GM18870 (cell line): ENCODE results near the gene MET.
"Not testable (repeated sequence)": the region's sequence is repeated elsewhere in the genome, so short reads cannot be mapped to it uniquely, and the experiment has no call there.

Experiments
- ATAC-seq: cut with Tn5 transposase; IDR thresholded peaks from one replicate; pipeline ENCODE4 v1.9.1; 2021; ENCODE audit warnings: moderate library complexity; ENCODE audit not compliant: unreplicated experiment

MET gene

DNA sequence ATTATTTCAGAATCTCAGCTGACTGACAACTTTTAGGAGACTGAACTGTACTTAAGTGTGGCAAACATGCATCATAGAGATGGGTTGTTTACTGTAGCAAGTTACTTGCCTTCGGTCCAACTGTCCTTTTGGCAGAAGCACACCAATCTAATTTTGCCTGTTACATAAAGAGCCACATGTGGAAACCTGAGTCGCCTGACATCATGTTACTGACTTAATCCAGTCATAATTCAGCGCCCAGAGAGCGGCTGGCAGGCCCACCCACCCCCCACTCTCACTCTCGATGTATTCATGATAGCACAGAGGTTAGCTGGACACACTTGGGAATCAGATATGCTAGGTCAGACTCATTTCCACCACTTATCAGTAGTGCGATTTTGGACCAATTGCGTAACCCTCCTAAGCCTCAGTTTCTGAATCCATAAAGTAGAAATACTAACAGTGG, 133.1 kb downstream of the MET start:
- no peak for ATAC-seq

DNA sequence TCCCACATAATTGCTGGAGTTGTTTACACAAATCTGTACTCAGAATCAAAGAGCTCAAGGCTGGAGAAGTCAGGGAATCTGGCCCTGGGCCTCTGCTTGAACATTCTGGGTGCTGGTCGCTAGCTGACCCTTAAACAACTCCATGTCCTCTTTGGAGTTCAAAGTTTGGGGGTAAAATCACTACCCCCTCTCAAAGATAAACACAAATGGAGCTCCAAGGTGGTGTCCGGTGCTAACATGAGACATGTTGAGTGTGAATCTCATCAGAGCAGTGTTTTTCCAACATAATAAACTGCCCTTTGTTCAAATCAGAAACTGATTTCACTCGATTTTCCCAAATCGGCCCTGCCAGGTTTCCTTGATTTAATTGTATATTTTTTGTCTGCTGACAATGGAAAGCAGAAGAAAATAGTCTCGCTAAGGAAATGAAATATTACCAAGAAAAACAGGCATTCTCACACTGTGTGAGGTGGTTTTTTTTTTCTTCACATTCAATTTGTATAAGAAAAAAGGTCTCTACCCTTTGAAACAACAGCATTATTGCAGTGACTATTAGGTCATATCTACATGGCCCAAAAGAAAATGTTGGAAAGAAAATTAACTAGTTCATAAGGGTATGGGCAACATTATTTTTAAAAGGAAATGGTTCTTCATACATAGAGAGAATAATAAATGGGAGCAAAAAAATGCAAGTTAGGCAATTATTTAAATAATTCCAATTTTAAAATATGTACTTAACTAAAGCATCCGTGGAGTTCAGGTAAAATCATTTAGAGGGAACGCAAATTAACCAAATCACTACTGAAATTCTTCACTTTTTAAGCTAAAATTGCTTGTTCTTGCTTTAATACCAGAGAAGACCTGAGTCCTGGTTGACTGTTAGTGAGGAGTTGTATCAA, 134.3 kb downstream of the MET start:
- no peak for ATAC-seq

DNA sequence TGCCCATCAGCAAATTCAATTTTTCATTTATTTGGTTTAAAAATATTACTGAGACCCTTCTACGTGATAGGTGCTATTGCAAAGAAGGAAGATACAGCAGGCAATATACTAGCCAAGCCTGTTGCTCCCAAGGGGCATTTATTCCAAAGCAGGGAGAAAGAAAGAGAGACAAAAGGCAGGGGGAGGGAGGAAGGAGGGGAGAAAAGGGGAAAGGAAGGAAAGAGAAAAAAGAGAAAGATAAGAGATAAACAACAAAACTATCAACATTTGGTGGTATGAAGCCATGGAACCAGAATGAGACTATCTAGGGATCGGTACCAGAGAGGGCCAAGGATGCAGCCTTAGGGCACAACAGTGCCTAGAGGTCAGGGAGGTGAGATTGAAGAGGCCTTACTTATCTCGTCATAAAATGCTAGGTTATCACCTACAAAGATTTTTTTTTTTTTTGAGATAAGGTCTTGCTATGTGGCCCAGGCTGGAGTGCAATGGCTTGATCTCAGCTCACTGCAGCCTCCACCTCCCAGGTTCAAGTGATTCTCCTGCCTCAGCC, 135.1 kb downstream of the MET start:
- no peak for ATAC-seq

DNA sequence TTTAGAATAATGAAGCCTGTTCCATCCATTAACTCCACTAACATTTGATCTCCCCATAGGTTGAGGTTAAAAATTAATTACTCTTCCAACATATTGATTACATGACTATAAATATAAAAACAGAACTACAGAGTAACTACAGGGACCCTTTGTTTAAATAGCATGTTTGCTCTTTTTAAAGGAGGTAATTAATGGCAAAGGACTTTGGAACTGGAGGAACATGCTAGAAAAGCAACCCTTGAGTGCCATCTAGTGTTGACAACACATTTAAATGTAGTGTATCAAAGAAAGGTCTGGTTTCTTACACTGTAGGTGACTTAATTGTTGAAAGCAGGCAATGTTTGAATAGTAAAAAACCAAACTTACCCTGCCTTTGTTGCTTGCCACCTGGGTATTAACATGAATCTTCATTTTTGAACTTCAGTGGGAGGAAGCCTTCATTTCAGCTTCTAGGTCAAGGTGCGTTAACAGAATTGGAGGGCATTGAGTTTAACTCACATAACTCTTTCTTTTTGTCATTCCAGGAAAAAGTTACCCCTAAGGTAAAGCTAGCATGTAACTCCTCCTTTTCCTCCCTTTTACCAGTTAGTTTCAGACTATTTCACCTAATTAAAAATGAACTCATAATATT, 137.8 kb downstream of the MET start:
- peak; percentile 69 for ATAC-seq

DNA sequence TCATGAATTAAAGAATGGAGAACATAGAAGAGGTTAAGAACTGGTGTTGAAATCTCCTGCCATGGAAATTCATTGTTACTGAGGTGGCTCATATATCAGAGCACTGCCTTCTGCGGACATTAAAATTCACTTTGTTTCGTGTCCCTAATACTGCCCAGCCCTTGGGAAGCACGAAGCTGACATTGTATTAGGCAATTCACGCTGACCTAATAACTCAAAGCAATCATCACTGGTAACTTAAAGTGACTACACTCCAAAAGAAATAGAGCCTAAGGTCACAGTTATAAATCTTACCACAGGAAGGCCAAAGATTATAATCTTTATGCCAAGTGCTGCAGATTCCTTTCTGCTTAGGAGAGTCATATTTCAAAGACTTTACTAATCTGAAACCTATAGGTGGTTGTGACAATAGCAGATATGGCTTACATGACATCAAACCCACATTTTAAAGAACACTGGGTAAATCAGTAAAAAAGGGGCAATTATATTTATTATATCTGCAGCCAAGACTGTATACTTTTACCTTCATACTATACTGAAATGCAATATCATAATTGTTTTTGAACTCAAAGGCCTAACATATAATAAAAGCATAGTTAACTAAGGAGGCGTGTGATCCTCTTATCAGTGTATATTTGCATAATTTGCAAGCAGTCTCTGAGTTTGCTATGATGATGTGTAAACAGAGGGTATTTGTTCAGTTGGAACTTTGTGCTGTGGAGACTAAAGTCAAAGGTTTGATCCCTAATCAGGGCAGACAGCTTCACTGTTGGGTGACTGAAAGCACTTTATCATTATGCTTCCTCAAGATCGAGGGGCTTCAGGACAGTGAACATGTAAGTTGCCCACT, 138.5 kb downstream of the MET start:
- ATAC-seq: no peak

DNA sequence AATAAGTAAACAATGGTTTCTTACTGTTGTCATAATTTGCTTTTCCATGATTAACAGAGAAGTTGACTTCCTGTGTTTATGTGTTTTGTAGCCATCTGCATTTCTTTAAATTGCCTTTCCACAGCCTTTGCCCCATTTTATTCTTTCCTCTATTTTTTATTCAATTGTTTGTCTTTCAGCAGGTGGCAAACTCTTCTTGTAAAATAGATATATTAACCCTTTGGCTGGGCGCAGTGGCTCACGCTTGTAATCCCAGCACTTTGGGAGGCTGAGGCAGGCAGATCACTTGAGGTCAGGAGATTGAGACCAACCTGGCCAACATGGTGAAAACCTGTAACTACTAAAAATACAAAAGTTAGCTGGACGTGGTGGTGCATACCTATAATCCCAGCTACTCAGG, 139.8 kb downstream of the MET start:
- no peak for ATAC-seq

DNA sequence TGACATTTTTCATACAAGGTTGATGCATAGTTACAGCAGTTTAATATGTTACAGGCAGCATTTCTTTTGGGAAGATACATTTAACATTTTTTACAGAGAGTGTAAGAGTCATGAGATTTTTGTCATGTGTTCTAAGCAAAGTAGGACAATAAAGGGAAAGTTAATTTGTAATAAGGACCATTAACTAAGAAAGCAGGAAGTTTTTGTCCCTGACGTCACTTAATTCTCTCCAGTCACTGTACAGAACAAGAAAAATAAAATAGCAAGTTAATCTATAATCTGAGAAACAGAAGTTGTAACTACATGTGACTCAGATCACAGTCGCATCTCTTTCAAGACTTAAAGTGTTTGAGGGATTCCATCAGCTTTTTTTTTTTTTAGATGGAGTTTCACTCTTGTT, 140.9 kb downstream of the MET start:
- ATAC-seq: no peak

DNA sequence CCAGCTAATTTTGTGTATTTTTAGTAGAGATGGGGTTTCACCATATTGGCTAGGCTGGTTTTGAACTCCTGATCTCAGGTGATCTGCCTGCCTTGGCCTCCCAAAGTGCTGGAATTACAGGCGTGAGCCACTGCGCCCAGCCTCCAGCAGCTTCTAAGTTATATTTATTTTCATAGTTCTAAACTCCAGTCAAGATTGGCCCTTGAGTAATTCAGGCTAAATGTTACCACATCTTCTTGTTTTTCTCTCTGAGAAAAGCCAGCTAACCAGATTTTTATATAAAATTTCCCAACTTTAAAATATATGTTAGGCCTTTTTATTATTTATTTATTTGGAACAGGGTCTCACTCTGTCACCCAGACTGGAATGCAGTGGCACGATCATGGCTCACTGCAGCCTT, 141.4 kb downstream of the MET start:
- ATAC-seq: not testable (repeated sequence)

DNA sequence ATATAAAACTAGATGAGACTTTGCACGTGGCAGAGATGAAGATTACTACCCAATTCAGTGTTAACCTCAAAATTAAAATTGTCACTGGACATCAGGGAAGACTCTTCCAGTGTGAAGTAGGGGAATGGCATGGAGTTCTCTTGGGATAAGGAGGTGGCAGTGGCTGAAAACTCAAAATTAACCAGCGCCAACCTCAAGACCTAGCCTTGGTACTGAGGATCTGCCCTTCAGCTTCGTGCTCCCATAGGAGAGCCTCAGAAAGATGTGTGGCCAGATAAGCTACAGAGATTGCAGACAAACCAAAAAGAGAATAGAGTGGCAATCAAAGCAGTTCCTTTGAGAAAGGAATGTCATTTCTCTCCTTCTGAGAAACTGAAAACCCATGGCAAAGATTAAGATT, 143.0 kb downstream of the MET start:
- no peak for ATAC-seq

DNA sequence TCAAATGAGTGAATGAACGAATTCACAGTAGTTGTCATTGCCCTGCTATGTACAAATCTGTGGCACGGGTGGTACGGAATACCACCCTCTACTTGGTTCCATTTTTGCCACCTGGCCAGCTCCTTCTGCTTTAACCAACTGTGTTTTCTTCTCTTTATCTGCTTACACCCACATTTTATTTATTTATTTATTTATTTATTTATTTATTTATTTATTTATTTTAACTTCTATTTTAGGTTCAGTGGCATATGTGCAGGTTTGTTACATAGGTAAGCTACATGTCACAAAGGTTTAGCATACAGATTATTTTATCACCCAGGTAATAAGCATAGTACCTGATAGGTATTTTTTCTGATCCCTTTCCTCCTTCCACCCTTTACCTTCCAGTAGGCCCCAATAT, 148.2 kb downstream of the MET start:
- ATAC-seq: no peak

DNA sequence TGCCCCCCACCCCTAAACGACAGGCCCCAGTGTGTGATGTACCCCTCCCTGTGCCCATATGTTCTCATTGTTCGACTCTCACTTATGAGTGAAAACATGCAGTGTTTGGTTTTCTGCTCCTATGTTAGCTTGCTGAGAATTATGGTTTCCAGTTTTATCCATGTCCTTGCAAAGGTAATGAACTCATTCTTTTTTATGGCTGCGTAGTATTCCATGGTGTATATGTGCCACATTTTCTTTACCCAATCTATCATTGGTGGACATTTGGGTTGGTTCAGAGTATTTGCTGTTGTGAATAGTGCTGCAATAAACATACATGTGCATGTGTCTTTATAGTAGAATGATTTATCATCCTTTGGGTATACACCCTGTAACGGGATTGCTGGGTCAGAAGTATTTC, 149.7 kb downstream of the MET start:
- not testable (repeated sequence) for ATAC-seq

DNA sequence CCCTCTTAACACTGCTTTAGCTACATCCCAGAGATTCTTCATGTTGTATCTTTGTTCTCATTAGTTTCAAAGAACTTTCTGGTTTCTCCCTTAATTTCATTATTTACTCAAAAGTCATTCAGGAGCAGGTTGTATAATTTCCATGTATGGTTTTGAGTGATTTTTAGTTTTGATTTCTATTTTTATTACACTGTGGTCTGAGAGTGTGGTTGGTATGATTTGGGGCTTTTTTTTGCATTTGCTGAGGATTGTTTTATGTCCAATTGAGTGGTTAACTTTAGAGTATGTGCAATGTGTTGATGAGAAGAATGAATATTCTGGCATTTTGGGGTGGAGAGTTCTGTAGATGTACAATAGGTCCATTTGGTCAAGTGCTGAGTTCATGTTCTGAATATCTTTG, 152.5 kb downstream of the MET start:
- ATAC-seq: no peak

DNA sequence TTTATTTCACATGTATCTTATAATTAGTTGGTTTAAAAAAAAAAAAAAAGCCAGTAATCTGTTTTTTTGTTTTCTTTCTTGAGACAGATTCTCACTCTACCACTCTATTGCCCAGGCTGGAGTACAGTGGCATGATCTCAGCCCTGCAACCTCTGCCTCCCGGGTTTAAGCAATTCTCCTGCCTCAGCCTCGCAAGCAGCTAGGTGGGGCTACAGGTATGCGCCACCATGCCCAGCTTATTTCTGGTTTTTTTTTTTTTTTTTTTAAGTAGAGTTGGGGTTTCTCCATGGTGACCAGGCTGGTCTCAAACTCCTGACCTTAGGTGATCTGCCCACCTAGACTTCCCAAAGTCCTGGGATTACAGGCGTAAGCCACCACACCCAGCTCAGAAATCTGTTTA, 156.3 kb downstream of the MET start:
- ATAC-seq: no peak

DNA sequence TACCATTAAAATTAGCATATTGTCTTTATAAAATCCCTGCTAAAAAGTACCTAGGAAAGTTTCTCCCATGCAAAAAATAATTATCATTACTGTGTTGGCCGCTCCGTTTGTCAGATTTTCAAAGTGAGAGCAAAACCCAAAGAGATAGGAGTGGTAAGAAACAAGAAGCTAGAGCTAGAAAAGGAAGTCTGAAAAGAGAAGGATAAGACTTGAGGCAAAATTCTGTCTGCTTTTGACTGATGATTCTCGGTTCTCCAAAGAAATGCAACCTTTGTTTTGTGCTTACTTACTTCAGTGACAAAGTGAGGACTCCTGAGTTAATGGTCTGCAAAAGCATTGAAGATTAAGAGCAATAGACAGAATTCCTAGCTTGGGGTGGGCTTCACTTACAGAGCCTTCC, 157.0 kb downstream of the MET start:
- no peak for ATAC-seq

DNA sequence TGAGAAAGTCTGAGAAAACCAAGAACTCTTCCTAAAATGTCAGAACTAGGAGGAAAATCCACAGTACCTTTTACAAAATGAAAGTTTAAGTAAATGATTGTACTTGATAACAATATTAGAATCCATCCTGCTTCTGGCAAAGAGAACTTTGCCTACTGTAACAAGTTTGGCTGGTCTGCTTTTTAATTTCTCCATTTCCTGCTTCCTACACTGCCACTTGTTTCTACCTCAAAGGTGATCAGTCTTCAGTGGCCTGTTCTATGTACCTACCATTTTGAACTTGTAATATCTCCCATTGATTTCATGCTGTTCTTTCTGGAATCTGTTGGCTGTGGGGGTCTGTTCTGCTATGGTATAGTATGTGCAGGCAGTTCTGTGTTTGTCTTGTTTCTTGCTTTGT, 157.5 kb downstream of the MET start:
- no peak for ATAC-seq

DNA sequence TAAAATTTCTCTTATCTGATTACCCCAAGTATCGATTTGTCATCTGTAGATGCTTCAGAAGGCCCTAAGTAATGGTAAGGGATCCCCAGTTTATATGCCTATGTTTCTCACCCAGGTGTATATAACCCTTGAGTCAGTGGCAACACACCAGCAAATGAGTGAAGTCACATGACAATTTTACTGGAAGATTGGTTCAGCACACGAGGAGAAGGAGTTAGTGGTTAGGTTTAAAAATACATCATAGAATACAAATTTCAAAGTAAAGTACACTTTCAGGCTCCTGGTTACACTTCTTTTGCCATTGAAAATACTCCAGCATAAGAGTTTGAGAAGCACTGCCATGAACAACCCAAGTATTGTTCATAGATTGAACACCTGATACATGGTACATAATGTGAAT, 160.7 kb downstream of the MET start:
- ATAC-seq: no peak

DNA sequence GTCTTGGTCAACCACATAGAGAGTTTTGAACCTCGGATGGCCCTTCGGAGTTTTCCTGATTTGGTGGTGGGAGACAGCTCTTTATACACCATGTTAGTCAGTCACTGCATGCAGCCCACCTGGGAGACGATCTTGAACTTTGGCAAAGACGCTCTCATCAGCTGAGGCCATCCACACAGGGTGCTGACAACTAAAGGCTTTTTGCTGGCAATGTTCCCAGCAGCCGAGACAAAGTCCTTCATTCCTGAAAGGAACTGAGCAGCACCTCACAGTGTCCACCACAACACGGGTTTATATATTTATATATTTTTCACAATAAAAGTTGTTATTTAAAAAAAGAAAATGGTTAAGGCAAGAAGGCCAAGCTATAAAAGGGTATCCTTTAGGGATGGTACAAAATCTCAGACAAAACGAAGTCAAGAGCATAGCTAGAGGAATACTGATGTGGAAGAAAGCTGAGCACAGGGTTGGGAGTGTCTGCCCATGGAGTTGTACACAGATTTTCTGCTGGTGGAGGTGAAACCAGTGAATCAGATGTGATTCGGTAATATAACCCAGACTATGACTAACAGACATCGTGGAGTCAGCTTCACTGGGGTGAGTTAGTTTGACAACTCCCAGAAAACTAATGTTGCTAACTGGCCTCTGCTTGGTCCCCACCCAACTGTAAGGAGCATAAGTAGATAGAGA, 163.0 kb downstream of the MET start:
- ATAC-seq: no peak

DNA sequence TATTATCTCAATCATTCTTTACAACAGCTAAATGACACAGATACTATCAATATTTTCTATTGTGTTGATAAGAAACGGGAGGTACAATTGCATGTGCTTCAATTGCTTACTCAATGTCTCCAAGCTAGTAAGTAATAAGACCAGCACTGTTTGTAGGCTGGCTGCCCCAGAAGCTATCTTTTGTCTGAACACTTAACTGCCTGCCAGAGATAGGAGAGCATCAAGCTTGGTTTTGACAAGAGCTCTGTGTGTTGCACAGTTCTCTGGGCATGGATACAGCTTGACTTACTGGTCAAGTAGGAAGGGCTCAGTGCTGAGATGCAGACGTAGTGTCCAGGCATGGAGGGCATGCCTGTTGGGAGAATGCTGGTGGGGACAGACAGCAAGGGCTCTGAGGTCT, 164.1 kb downstream of the MET start:
- no peak for ATAC-seq

DNA sequence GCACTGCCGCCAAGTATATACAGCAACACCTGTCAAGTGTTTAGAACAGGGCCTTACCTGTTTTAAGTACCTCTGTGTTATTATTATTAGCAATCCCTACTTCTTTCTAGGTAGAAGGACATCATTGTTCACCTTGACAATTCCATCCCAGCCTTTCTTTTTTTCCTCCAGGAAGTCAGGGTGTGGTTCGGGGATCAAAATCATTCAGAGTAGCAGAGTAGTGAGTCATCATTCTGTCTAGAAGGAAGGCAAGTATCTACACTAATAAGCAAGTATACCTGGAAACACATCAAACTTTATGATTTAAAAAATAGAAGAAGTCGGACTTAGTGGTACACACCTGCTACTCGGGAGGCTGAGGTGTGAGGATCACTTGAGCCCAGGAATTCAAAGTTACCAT, 164.9 kb downstream of the MET start:
- ATAC-seq: no peak

DNA sequence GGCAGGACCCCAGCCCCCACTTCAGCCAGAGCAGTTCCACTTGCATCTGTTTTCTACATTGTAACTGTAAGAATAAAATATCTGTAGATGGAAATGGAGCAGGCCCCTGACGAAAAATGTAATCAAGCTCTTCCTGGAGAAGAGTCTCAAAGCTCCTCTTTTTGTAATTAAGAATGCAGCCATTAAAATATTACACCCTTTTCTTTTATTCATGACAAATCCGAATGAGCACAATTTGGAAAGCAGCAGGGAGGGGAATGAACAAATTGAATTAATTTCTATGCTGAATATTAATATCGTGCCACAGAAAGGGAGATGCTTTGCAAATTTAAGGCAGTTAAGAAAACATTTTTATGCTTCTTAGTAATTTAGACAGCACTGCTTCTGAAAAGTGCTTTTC, 165.6 kb downstream of the MET start:
- no peak for ATAC-seq

DNA sequence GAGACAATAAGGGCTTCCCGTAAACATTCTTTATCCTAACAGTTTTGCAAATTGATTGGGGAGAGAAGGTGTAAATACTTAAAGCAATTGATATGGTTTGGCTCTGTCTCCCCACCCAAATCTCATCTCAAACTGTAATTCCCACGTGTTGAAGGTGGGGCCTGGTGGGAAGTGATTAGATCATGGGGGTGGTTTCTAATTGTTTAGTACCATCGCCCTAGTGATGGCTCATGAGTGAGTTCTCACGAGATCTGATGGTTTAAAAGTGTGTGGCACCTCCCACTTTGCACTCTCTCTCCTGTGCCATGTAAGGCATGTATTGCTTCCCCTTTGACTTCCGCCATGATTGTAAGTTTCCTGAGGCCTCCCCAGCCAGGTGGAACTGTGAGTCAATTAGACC, 168.3 kb downstream of the MET start:
- no peak for ATAC-seq
